ENCODE results near the gene ARMCX6.
A peak's percentile ranks its signal among the peaks of the same experiment; 100 is the strongest.
"Not testable (repeated sequence)": the region's sequence is repeated elsewhere in the genome, so short reads cannot be mapped to it uniquely, and the experiment has no call there.

Gene ARMCX6

GRCh38 chrX:101617211-101618191 is at the start of gene ARMCX6:
TSS of gene ARMCX6 (minus strand) at chrX:101618000. CDS start at chrX:101616620, 1,380 bp downstream.
- DNase-seq (ENCODE audit: low spot score) = no peak

GRCh38 chrX:101659601-101660063 is 41.8 kb upstream of the ARMCX6 start, which contains the start of gene ARMCX2:
TSS of gene ARMCX2 (minus strand) at chrX:101659850. CDS start at chrX:101657588, 2,262 bp downstream.
- DNase-seq (ENCODE audit: low spot score) = no peak

- no peak for DNase-seq (ENCODE audit: low spot score)
Observed at GRCh38 chrX:101658661-101659491, 41.1 kb upstream of the ARMCX6 start.

GRCh38 chrX:101657495-101657894 is 39.7 kb upstream of the ARMCX6 start:
- no peak for DNase-seq (ENCODE audit: low spot score)

- DNase-seq (ENCODE audit: low spot score) = no peak
Observed at GRCh38 chrX:101656817-101657216, 39.0 kb upstream of the ARMCX6 start.

GRCh38 chrX:101655534-101655933 is 37.7 kb upstream of the ARMCX6 start:
- no peak for DNase-seq (ENCODE audit: low spot score)

GRCh38 chrX:101647716-101648115 is 29.9 kb upstream of the ARMCX6 start:
- not testable (repeated sequence) for DNase-seq (ENCODE audit: low spot score)

- DNase-seq (ENCODE audit: low spot score) = no peak
Observed at GRCh38 chrX:101642093-101642492, 24.3 kb upstream of the ARMCX6 start.

GRCh38 chrX:101639583-101639982 is 21.8 kb upstream of the ARMCX6 start:
- DNase-seq (ENCODE audit: low spot score) = no peak

GRCh38 chrX:101619364-101619763 is 1.6 kb upstream of the ARMCX6 start:
- DNase-seq (ENCODE audit: low spot score) = no peak

GRCh38 chrX:101605728-101606127 is 12.1 kb downstream of the ARMCX6 start:
- no peak for DNase-seq (ENCODE audit: low spot score)

- DNase-seq (ENCODE audit: low spot score) = no peak
Observed at GRCh38 chrX:101605146-101605545, 12.7 kb downstream of the ARMCX6 start.

GRCh38 chrX:101602077-101602476 is 15.7 kb downstream of the ARMCX6 start:
- no peak for DNase-seq (ENCODE audit: low spot score)

GRCh38 chrX:101599592-101599991 is 18.2 kb downstream of the ARMCX6 start:
- DNase-seq (ENCODE audit: low spot score) = not testable (repeated sequence)

- peak; percentile 1 for DNase-seq (ENCODE audit: low spot score)
Observed at GRCh38 chrX:101595739-101596419, 21.9 kb downstream of the ARMCX6 start.

All from LoVo (cell line).